Kidney (tissue), 14 donors: ENCODE results near the gene RHBDL1. TPM values are rescaled to one million over a fixed set of nuclear protein-coding genes. Genes with fewer than 3 reads are reported as not detected.

Experiments used
- DNase-seq, 5 donors: peaks; one replicate each; pipeline ENCODE4 v3.0.0-alpha.2; 2013 to 2020
- FAIRE-seq: peaks from 2 replicates; lab custom pipeline; 2012; peaks lifted over from hg19 to GRCh38; lab: Jason Lieb, UNC
- H3K27ac ChIP-seq, 2 donors: one replicate each; pipeline ENCODE4 v1.7.0; 2013; ENCODE audit warnings: low read depth in 2 of 2, low read length in 2 of 2, inconsistent platforms in 1 of 2
- H3K27me3 ChIP-seq: one replicate; pipeline ENCODE4 v1.7.1; 2013; ENCODE audit warnings: low read length, inconsistent platforms; ENCODE audit not compliant: control insufficient read depth, insufficient read depth
- H3K36me3 ChIP-seq, 3 donors: one replicate each; pipeline versions ENCODE4 v1.7.0 to v1.7.1; 2013; ENCODE audit warnings: low read length in 3 of 3, control low read depth in 1 of 3, inconsistent platforms in 1 of 3; ENCODE audit not compliant: insufficient read depth in 3 of 3, control insufficient read depth in 2 of 3
- H3K4me1 ChIP-seq, 3 donors: one replicate each; pipeline versions ENCODE4 v1.7.0 to v1.7.1; 2013; ENCODE audit warnings: low read length in 3 of 3, inconsistent platforms in 1 of 3, low read depth in 1 of 3; ENCODE audit not compliant: control insufficient read depth in 2 of 3, insufficient read depth in 2 of 3
- H3K4me3 ChIP-seq, 3 donors: one replicate each; pipeline versions ENCODE4 v1.7.0 to v1.8.1; 2013; ENCODE audit warnings: low read length in 3 of 3, control low read depth in 1 of 3, inconsistent platforms in 1 of 3
- H3K9ac ChIP-seq, 3 donors: one replicate each; pipeline versions ENCODE4 v1.7.0 to v1.7.1; 2013; ENCODE audit warnings: low read length in 3 of 3, control low read depth in 1 of 3, inconsistent platforms in 1 of 3
- H3K9me3 ChIP-seq, 3 donors: one replicate each; pipeline versions ENCODE4 v1.7.0 to v1.7.1; 2013; ENCODE audit warnings: low read length in 3 of 3, control low read depth in 1 of 3, inconsistent platforms in 1 of 3; ENCODE audit not compliant: control insufficient read depth in 2 of 3, insufficient read depth in 1 of 3
- intact Hi-C: fragments of 100-400 bp; cut with DNase I; formaldehyde crosslinking; loops from one replicate; pipeline ENCODE4 v1.11.1; 2022
- polyA plus RNA-seq: library from polyadenylated mRNA; stranded (reverse); fragments of 350-450 nt; fragmentation: Illumina TruSeq; extraction: RNeasy Lipid Tissue Mini Kit (QIAGEN cat#74804); gene quantifications from one replicate; pipeline ENCODE4 v1.2.3, GENCODE V29; 2014; ENCODE audit warnings: low read depth, low replicate concordance; ENCODE audit not compliant: insufficient read depth
- total RNA-seq: library from RNA; stranded (reverse); fragmentation: NEBNext Ultra II Directional; extraction: Animal tissue kit (Norgen Biotek cat#: 25700); gene quantifications from one replicate; pipeline ENCODE4 v1.2.1, GENCODE V29; 2021
- TF ChIP-seq, protein P1 (sequence below): IDR thresholded peaks from 3 replicates; pipeline ENCODE4 v1.5.1; 2012; ENCODE audit warnings: mild to moderate bottlenecking, moderate library complexity, borderline replicate concordance; ENCODE audit not compliant: insufficient read depth; ENCODE audit errors: extremely low read depth
- donor health status: control.
- donor health status: control.
- donor health status: control.
- donor health status: control.
- donor health status: control.
- donor health status: DM: yes; HTN: yes; CAD: no.
- donor health status: Normal renal cell carcinoma (clear cell type).

The RHBDL1 gene
- total and polyA plus RNA-seq, 2 donors from 2014 or later = 0.88 to 9.7 TPM

DNA sequence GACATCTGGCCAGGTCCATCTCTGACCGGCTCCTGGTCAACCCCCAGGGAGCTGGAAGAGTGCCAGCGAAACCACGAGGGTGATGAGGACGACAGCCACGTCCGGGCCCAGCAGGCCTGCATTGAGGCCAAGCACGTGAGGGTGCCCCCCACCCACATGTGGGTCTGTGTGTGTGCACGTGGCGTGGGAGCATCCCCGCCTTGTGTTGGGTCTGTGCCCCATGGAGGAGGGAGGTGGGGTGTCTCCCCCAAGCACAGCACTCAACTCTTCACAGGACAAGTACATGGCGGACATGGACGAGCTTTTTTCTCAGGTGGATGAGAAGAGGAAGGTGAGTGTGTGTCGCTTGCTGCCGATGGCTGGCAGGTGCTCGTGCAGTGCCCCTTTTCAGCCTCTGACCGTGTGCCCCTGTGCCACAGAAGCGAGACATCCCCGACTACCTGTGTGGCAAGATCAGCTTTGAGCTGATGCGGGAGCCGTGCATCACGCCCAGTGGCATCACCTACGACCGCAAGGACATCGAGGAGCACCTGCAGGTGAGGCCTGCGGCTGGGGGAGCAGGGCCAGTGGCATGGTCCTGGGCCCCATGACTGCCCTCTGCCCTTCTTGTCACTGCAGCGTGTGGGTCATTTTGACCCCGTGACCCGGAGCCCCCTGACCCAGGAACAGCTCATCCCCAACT lies 6.4 kb downstream of the RHBDL1 start:
- no peak overlapping the region for H3K9ac ChIP-seq
- peaks cover 0 to 42% (median 12%) of the 10 kb centered on the region in 3 donors for H3K4me1 ChIP-seq
- H3K9me3 ChIP-seq = no peaks in the 10 kb centered on the region
- peak overlapping the region in 1 of 2 donors; percentile 34 for H3K27ac ChIP-seq
- TF ChIP-seq, protein P1, sequence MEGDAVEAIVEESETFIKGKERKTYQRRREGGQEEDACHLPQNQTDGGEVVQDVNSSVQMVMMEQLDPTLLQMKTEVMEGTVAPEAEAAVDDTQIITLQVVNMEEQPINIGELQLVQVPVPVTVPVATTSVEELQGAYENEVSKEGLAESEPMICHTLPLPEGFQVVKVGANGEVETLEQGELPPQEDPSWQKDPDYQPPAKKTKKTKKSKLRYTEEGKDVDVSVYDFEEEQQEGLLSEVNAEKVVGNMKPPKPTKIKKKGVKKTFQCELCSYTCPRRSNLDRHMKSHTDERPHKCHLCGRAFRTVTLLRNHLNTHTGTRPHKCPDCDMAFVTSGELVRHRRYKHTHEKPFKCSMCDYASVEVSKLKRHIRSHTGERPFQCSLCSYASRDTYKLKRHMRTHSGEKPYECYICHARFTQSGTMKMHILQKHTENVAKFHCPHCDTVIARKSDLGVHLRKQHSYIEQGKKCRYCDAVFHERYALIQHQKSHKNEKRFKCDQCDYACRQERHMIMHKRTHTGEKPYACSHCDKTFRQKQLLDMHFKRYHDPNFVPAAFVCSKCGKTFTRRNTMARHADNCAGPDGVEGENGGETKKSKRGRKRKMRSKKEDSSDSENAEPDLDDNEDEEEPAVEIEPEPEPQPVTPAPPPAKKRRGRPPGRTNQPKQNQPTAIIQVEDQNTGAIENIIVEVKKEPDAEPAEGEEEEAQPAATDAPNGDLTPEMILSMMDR = no peak
- H3K4me3 ChIP-seq = peak overlapping the region in 1 of 3 donors; percentile 79
- DNase-seq (no peak), FAIRE-seq (no peak)
- H3K27me3 ChIP-seq = no peaks in the 10 kb centered on the region
- peaks cover 5 to 21% (median 8%) of the 10 kb centered on the region in 3 donors for H3K36me3 ChIP-seq
- intact Hi-C loops = no loop called here

DNA sequence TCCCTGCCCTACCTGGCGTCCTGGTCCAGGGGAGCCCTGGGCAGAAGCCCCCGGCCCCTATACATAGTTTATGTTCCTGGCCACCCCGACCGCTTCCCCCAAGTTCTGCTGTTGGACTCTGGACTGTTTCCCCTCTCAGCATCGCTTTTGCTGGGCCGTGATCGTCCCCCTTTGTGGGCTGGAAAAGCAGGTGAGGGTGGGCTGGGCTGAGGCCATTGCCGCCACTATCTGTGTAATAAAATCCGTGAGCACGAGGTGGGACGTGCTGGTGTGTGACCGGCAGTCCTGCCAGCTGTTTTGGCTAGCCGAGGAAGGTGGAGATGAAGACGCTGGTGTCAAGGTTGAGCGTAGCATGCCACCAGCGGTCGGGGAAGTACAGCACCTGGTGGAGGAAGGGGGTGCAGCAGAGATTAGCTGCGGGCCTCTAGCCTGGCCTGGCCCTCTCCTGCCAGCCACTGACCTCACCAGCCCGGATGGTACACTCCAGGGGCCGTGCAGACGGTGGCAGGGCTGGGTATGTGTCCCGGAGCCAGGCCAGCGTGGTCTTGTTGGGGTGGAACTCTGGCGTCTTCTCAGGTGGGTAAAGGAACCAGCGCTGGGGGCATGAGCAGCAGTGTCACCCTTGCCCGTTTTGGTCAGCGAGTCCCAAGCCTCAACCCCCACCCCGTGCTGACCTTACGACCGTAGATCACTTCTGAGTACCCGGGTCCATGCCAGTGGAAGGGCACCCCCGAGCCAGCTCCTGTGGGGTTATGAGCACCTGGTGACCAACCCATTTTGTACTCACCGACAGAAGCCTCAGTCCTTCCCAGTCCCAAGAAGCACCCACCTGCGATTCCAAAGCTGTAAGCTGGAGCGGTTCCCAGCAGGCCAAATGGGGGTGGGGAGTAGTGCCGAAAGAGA lies 7.3 kb downstream of the RHBDL1 start:
- DNase-seq = no peak
- TF ChIP-seq, protein P1 = no peak
- Histone ChIP-seq H3K4me3 (peak overlapping the region in 1 of 3 donors; percentile 73), H3K36me3 (peaks cover 5 to 22% (median 8%) of the 10 kb centered on the region in 3 donors), H3K9me3 (no peaks in the 10 kb centered on the region), H3K9ac (no peak overlapping the region), H3K27me3 (no peaks in the 10 kb centered on the region), H3K27ac (no peak overlapping the region), H3K4me1 (peaks cover 0 to 42% (median 12%) of the 10 kb centered on the region in 3 donors)
- FAIRE-seq = no peak
- intact Hi-C loops = no loop called here

DNA sequence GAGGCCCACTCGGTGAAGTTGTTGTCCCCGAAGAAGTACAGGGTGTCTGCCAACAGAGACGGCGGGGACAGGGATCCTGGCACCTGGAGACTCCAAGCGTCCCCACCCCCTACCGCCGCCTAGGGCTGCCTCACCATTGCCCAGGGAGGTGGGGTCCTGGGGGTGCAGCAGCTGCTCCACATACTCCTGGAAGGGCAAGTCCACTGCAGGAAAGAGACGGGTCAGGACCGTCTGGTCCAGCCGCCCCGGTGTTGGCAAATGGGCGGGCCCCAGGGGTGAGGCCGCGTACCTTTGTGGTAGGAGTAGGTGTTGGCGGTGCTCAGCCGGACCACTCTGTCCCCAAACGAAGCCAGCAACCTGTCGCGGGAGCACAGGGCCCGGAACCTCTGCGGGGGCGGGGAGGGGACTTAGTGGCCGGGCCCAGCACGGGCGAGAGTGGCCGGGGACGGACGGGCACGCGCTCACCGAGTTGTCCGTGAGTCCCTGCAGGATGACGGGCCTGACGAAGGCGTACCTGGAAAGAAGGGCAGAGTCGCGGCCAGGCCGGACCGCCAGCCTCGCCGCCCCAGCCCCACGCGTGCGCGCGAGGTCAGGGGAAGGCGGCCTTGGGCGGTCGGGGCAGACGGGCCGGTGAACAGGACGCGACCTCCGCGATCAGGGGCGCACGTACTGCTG lies 8.1 kb downstream of the RHBDL1 start:
- intact Hi-C loops = no loop called here
- TF ChIP-seq, protein P1 = no peak
- Histone ChIP-seq H3K27ac (no peak overlapping the region), H3K4me1 (peaks cover 0 to 42% (median 12%) of the 10 kb centered on the region in 3 donors), H3K4me3 (peak overlapping the region; percentile 24 to 73 (median 56)), H3K9ac (peak overlapping the region in 1 of 3 donors; percentile 61), H3K9me3 (no peaks in the 10 kb centered on the region), H3K36me3 (peaks cover 5 to 22% (median 8%) of the 10 kb centered on the region in 3 donors), H3K27me3 (no peaks in the 10 kb centered on the region)
- FAIRE-seq (no peak), DNase-seq (no peak)
